Measurements from ENCODE around the gene CST9L.

CST9L gene

DNA sequence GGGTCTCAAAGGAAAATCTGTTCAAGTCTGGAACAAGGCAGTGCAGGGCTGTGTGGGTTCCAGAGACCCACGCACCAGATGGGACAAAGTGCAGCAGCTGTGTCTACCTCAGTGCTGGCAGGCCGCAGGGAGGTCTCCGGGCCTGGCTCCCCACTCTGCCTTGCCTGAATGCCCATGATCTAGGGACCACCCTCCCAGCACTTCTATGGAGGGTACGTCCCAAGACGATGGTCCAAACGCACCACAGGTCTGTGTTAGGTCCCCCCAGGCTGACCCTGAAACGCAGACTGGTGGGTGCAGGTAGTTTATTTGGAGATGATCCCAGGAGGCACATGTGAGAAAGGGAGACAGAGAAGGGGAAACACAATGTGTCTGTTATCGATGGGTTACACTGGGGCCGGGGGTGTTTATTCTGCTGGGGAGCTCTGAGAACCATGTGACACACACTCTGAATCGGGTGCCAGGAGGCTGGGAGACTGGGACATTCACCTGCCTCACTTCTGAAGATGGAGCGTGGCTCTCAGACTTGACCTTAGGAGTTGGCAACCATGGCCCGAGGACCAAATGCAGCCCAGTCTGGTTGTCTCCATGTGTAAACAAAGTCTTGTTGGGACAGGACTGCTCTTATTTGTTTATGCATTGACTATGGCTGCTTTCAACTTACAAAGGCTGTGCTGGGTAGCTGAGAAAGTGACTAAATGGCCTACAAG is 21.7 kb downstream of the CST9L start:
- DNase-seq (ENCODE audit: low spot score): no peak

- DNase-seq (ENCODE audit: low spot score): no peak
Observed at GRCh38 chr20:23544133-23544532, 24.2 kb downstream of the CST9L start.

GRCh38 chr20:23542801-23543200 is 25.5 kb downstream of the CST9L start:
- no peak for DNase-seq (ENCODE audit: low spot score)

GRCh38 chr20:23541776-23542175 is 26.5 kb downstream of the CST9L start:
- DNase-seq (ENCODE audit: low spot score): no peak

- DNase-seq (ENCODE audit: low spot score): no peak
Observed at GRCh38 chr20:23541330-23541729, 27.0 kb downstream of the CST9L start.

DNA sequence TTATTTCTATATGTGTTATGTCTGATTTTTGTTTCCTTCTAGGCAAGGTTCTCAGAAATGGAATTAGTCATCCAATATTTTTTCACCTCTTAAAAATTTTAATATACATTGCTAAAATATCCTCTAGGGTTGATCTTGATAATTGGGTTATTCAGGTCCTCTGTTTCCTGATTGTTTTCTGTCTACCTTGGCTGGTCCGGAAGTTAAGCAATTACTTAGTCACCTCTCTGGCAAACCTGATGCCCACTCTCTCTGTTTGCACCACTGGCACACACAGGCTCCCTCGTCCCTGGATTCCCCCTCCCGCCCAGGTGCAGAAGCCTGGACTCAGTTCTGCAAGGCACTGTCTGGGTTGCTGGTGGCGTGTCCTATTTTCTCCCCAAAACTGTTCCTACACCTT is 27.7 kb downstream of the CST9L start:
- no peak for DNase-seq (ENCODE audit: low spot score)

- DNase-seq (ENCODE audit: low spot score): no peak
Observed at GRCh38 chr20:23537030-23537429, 31.3 kb downstream of the CST9L start.

DNA sequence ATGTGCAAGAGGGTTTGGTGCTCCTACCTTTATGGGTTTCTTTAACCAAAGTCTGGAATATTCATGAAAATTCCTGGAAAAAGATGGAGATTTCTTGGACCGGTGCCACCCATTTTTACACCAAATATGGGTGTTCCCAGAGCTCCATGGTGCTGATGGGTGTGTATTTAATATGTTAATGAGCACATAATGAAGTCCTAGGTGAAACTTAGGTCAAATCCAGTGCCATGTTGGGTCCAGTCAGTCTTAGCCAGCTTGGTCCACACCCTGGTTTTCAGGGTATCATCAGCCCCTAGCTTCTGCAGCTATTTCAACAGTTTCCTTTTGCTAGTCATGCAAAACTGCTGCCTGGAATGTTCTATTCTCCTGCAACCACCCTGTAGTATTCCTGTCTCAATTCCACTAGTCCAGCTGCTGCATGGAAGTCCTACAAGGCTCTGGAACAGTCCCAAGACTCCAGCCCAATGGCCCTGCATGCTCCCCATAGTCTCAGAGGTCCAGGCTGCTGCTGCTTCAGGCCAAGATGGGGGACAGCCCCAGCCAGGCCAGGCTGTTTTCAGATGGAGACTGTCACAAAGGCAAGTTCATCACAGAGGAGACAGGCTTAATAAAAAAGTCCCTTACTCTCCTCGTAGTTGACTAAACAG is 31.8 kb downstream of the CST9L start:
- no peak for DNase-seq (ENCODE audit: low spot score)

DNA sequence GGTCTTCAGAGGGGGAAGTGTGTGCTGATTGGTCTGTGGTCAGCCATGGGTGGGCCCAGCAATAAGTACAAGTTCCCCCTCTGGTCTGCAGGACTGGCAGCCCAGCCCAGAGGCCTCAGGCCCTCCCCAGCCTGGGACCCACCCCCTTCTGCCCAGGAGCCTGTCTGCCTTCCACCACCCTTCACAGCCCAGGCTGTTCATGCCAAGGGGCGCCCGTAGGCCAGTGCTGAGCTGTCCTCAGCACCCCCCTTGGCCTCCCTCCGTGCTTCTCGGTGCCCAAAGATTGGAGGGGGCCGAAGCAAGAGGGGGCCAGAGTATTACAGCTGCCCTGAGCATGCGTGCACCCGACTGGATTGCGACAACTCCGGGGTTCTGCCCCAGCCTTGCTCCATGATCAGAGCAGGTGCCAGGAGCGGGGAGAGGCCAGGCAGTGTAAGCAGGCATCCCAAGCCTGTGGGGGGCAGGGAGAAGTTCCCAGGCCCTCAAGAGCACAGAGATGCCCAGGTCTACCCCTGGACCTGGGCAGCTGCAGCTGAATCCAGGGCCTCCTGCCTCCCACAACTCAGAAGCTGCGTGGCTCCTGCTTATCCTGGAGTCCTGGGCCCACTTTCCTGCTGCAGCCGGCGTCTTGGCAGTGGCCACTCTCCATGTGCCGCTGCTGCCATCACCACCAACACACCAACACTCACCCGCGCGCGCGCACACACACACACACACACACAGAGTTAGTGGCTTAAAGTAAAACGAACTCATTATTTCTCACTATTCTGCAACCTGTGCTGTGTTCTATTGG is 33.3 kb downstream of the CST9L start:
- peak; percentile 29 for DNase-seq (ENCODE audit: low spot score)

DNA sequence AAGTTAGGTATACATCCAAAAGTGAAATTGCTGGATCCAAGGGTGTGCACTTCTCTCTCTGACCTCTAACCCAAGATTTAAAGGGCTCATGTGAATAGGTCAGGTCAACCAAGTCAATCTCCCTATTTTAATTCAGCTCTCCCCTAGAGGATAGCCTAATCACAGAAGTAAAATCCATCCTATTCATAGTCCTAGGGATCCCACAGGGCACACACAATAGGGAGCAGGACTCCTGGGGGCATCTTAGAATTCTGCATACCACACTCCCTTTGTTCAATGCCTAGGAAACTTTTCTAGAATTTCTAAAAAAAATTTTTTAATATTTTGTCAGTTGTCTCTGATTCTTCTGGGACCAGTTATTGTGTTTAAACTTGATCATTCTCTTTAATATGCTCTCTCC is 35.1 kb downstream of the CST9L start:
- DNase-seq (ENCODE audit: low spot score): no peak

GRCh38 chr20:23532533-23532932 is 35.8 kb downstream of the CST9L start:
- no peak for DNase-seq (ENCODE audit: low spot score)

DNA sequence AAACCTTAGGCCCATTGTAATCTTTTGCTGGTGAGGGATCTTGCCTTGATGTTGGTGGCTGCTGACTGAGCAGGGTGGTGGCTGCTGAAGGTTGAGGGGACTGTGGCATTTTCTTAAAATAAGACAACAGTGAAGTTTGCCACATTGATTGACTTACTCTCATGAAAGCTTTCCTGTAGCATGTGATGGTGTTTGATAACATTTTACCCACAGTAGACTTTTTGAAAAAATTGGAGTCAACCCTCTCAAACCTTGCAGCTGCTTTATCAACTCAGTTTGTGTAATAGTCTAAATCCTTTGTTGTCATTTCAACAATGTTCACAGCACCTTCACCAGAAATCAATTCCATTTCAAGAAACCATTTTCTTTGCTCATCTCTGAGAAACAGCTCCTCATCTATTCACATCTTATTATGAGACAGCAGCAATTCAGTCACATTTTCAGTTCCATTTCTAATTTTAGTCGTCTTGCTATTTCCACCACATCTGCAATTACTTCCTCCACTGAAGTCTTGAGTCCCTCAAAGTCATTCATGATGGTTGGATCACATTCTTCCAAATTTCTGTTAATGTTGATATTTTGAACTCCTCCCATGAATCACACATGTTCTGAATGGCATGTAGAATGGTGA is 37.2 kb downstream of the CST9L start:
- DNase-seq (ENCODE audit: low spot score): no peak

DNA sequence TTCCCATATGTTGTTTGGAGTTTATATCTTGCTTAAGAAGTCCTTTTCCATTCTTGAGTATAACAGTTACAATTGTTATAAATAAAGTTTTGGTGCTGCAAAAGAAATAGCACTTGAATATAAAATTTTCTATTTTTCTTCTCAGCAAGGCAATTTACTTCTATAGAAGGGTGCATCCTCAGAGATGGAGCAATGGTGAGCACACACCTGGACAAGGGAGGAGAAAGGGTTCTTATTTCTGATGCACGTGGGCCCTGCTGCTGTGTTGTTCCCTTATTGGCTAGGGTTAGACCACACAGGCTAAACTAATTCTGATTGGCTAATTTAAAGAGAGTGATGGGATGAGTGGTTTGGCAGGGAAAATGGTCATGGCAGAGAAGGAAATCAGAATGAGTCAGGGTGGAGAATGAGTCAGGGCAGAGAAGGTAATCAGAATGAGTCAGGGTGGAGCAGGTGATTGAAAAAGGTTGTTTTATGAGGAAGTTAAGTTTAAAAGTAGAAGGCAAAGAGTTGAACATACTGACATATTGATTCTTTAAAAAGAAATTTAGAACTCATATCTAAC is 39.3 kb downstream of the CST9L start:
- DNase-seq (ENCODE audit: low spot score): no peak

DNA sequence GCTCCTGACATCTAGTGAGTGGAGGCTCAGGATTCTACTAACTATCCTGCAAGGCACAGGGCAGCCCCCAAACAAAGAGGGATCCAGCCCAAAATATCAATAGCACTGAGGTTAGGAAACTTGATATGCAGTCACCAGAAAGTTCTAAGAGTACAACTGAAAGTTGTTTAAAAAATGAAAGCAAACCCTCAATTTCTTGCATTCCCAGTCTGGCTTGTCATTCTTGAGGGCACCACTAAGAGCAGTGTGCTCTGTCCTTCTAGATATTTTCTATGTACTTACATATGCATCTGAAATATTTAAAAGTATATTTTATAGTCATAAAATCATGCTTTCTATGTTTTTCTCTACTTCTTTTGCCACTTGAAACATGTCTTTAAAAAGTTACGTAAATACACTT is 41.4 kb downstream of the CST9L start:
- DNase-seq (ENCODE audit: low spot score): no peak

DNA sequence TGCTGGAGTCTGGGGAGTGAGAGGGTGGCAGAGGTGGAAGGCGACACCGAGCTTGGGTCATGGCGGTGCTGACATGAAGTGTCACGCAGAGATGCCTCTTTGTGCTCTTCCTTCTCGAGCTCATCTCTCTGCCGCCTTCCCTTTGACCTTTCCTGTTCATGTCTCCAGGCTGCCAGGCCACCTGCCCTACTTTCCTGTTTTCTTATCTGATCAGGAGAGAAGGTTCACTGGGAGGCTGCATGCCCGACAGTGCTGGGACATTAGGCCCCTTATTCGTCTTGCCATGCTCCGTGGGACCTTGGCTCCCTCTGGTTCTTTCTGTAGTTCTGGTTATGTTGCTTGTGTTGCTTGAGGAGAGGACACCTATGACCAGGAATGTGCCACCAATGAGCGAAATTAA is 44.1 kb downstream of the CST9L start:
- no peak for DNase-seq (ENCODE audit: low spot score)

DNA sequence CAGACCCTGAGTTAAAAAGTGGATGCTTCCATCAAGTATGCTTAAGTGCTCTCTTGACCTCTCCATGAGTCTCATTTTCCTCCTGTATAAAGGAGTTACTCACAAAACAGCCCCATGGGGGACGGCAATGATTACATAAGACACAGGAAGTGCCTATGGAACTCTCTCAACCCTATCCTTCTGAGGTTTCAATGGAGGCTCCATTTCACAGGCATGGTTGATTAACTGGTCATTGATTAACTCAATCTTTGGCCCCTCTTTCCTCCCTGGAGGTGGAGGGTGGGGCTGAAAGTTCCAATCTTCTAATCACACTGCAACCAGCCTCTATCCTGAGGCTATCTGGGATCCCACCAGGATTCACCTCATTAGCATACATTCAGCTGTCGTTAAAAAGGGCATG is 48.1 kb downstream of the CST9L start:
- DNase-seq (ENCODE audit: low spot score): no peak

DNA sequence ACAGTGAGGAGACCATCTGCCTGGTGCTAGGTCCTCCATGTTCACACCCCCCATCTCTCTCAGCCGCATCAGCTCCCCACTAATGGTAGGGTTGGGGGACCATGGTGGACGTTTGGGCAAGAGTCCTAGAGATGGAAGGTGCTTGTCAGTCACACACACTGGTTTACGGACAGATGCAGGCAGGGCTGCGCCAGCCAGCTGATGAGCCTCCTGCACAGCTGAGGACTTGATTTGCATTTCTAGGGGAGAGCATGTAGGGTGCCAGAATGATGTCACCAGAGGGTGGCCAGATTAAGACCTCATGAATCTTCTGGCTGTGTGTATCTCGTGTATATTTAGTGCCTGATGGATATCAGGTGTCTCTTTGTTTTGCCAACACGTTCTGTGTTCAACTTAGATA is 48.7 kb downstream of the CST9L start:
- no peak for DNase-seq (ENCODE audit: low spot score)

DNA sequence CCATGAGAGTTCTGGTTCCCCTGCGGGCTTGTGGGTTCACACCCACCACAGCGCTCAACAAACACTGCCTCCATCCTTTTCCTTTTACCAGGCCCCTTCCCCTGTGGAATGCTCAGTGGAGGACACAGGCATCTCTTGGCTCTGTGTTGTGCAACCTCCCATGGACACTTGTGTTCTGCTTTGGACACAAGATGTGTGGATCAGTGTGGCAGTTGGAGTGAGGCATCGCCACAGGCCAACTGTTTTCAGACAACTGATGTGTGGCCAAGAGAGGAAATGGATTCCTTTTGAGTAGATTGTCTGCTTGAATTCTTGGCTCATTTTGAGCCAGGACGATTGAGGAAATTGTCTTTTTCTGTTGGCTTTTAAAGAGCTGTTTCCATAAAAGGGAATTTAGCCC is 50.6 kb downstream of the CST9L start:
- no peak for DNase-seq (ENCODE audit: low spot score)

DNA sequence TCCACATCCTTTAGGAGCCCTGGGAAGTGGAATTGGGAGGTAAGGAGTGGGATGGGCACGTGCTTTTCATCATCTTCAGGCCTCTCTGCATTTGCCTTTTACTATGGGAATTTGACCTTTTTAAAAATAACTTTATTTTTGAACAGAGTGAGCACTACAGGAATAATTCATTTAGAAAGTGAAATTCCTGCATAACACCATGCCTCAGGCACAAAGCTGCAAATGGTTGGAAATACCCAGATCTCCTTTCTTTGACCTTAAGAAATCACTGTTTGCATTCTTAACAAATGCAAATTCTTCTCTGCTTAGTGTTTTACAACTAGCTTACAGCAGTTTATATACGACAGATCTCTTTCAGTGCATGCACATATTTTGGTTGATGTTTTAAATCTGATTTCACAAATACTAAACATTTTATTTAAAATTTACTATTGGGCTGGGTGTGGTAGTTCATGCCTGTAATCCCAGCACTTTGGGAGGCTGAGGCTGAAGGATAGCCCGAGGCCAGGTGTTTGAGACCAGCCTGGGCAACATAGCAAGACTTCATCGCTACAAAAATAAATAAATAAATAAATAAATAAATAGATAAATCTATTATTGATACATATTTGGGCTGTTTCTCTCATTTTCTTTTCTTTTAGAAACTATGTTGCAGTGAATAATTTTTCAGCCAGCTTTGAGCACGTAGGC is 52.9 kb downstream of the CST9L start:
- DNase-seq (ENCODE audit: low spot score): no peak

GRCh38 chr20:23514848-23515247 is 53.4 kb downstream of the CST9L start:
- no peak for DNase-seq (ENCODE audit: low spot score)
